Thyroid gland (tissue), 4 donors: Measurements from ENCODE around the gene CLMP.

Source experiments
- CTCF ChIP-seq, 6 experiments: fragments of 200-600 bp in 3 of 6; fragments of 450-650 bp in 3 of 6; sonication (generic) in 3 of 6; IDR thresholded peaks; one replicate each; pipeline ENCODE4 v1.5.1; 2016 to 2019; ENCODE audit warnings: antibody characterized with exemption in 6 of 6, mild to moderate bottlenecking in 2 of 6, inconsistent platforms in 1 of 6, moderate library complexity in 1 of 6
- POLR2A ChIP-seq, 2 donors: fragments of 450-650 bp; IDR thresholded peaks; one replicate each; pipeline ENCODE4 v1.6.1; 2017; ENCODE audit warnings: antibody characterized with exemption in 2 of 2, mild to moderate bottlenecking in 2 of 2, moderate library complexity in 1 of 2

DNA sequence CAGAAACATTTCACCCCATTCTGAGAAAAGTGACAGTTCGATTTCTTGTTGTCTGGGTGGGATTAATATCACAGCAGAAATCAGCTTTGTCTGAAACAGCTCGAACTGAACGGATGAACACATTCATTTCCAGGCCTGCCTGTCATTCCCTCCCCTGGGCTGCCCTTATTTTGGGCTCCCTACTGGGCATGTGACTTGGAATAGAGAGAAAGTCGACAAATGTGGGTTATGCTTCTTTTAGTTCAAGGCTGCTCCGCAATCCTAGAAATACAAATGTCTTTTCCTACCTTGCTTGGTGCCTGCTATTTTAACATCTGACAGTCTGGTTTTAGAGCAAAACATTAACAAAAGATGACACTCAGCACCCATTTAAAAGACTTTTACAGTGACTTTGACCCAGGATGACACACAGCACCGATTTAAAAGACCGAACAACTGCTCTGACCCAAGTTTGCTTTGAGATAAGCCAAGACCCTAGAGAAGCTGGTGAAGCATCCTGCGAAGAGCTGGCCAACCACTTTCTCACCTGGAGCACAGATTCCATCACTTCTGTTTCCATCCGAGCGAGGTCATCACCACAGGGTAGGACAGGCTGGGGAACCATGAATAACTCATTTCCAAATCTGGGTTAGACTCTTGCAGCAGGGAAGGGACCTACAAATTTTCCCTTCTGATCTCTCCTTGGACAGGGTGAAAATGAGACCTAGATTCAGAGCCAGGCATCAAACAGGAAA is 13.1 kb downstream of the CLMP start:
- TF ChIP-seq CTCF (IDR thresholded peaks at IDR 0.05) (no peak), POLR2A (IDR thresholded peaks at IDR 0.05) (no peak)
